ENCODE data around the gene DUSP6. TPM values are rescaled to one million over a fixed set of nuclear protein-coding genes. Genes with fewer than 3 reads are reported as not detected.
A peak's percentile ranks its signal among the peaks of the same experiment; 100 is the strongest.

The DUSP6 gene
- total and polyA plus RNA-seq, 2 of the 8 experiments (the other 6 are each of a cell fraction or from before 2014, with no cell fraction given), result 99.3 to 179 TPM

GRCh38 chr12:89352492-89353187, at the start of gene DUSP6 (continued):
- TF ChIP-seq, protein P1, sequence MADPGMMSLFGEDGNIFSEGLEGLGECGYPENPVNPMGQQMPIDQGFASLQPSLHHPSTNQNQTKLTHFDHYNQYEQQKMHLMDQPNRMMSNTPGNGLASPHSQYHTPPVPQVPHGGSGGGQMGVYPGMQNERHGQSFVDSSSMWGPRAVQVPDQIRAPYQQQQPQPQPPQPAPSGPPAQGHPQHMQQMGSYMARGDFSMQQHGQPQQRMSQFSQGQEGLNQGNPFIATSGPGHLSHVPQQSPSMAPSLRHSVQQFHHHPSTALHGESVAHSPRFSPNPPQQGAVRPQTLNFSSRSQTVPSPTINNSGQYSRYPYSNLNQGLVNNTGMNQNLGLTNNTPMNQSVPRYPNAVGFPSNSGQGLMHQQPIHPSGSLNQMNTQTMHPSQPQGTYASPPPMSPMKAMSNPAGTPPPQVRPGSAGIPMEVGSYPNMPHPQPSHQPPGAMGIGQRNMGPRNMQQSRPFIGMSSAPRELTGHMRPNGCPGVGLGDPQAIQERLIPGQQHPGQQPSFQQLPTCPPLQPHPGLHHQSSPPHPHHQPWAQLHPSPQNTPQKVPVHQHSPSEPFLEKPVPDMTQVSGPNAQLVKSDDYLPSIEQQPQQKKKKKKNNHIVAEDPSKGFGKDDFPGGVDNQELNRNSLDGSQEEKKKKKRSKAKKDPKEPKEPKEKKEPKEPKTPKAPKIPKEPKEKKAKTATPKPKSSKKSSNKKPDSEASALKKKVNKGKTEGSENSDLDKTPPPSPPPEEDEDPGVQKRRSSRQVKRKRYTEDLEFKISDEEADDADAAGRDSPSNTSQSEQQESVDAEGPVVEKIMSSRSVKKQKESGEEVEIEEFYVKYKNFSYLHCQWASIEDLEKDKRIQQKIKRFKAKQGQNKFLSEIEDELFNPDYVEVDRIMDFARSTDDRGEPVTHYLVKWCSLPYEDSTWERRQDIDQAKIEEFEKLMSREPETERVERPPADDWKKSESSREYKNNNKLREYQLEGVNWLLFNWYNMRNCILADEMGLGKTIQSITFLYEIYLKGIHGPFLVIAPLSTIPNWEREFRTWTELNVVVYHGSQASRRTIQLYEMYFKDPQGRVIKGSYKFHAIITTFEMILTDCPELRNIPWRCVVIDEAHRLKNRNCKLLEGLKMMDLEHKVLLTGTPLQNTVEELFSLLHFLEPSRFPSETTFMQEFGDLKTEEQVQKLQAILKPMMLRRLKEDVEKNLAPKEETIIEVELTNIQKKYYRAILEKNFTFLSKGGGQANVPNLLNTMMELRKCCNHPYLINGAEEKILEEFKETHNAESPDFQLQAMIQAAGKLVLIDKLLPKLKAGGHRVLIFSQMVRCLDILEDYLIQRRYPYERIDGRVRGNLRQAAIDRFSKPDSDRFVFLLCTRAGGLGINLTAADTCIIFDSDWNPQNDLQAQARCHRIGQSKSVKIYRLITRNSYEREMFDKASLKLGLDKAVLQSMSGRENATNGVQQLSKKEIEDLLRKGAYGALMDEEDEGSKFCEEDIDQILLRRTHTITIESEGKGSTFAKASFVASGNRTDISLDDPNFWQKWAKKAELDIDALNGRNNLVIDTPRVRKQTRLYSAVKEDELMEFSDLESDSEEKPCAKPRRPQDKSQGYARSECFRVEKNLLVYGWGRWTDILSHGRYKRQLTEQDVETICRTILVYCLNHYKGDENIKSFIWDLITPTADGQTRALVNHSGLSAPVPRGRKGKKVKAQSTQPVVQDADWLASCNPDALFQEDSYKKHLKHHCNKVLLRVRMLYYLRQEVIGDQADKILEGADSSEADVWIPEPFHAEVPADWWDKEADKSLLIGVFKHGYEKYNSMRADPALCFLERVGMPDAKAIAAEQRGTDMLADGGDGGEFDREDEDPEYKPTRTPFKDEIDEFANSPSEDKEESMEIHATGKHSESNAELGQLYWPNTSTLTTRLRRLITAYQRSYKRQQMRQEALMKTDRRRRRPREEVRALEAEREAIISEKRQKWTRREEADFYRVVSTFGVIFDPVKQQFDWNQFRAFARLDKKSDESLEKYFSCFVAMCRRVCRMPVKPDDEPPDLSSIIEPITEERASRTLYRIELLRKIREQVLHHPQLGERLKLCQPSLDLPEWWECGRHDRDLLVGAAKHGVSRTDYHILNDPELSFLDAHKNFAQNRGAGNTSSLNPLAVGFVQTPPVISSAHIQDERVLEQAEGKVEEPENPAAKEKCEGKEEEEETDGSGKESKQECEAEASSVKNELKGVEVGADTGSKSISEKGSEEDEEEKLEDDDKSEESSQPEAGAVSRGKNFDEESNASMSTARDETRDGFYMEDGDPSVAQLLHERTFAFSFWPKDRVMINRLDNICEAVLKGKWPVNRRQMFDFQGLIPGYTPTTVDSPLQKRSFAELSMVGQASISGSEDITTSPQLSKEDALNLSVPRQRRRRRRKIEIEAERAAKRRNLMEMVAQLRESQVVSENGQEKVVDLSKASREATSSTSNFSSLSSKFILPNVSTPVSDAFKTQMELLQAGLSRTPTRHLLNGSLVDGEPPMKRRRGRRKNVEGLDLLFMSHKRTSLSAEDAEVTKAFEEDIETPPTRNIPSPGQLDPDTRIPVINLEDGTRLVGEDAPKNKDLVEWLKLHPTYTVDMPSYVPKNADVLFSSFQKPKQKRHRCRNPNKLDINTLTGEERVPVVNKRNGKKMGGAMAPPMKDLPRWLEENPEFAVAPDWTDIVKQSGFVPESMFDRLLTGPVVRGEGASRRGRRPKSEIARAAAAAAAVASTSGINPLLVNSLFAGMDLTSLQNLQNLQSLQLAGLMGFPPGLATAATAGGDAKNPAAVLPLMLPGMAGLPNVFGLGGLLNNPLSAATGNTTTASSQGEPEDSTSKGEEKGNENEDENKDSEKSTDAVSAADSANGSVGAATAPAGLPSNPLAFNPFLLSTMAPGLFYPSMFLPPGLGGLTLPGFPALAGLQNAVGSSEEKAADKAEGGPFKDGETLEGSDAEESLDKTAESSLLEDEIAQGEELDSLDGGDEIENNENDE (IDR thresholded peaks at IDR 0.05; ENCODE audit: insufficient replicate concordance, low read length), result no peak
- TF ChIP-seq TAF7 (optimal IDR thresholded peaks at IDR 0.05; ENCODE audit: borderline replicate concordance, low read depth, low read length) (no peak), KDM5A (IDR thresholded peaks at IDR 0.05; ENCODE audit: low read length) (peak; percentile 52; the same call in 1 of the 2 replicates), CHD2 (IDR thresholded peaks at IDR 0.05; ENCODE audit: low read length) (peak; percentile 13; the same call in 1 of the 2 replicates), POU5F1 (IDR thresholded peaks at IDR 0.05; ENCODE audit: low read depth, low read length) (no peak), BACH1 (IDR thresholded peaks at IDR 0.05; ENCODE audit: low read length) (no peak), ASH2L (IDR thresholded peaks at IDR 0.05; ENCODE audit: low read length) (peak; percentile 98), HDAC2 (IDR thresholded peaks at IDR 0.05; ENCODE audit: borderline replicate concordance in 1 of 2, low read depth in 2 of 2, low read length in 2 of 2) (no peak)
- TF ChIP-seq, protein P2, sequence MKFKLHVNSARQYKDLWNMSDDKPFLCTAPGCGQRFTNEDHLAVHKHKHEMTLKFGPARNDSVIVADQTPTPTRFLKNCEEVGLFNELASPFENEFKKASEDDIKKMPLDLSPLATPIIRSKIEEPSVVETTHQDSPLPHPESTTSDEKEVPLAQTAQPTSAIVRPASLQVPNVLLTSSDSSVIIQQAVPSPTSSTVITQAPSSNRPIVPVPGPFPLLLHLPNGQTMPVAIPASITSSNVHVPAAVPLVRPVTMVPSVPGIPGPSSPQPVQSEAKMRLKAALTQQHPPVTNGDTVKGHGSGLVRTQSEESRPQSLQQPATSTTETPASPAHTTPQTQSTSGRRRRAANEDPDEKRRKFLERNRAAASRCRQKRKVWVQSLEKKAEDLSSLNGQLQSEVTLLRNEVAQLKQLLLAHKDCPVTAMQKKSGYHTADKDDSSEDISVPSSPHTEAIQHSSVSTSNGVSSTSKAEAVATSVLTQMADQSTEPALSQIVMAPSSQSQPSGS (IDR thresholded peaks at IDR 0.05; ENCODE audit: low read length), result no peak
